Right lobe of liver (tissue), 6 donors: ENCODE measurements around the gene CLDN20. TPM values are rescaled to one million over a fixed set of nuclear protein-coding genes. Genes with fewer than 3 reads are reported as not detected.
A peak's percentile ranks its signal among the peaks of the same experiment; 100 is the strongest.
"Not testable (repeated sequence)": the region's sequence is repeated elsewhere in the genome, so short reads cannot be mapped to it uniquely, and the experiment has no call there.

ENCODE experiments used
- ATAC-seq, 4 donors: fragments of 200-7000 bp; cut with Tn5 transposase; one replicate each; pipeline ENCODE4 v1.9.1; 2020; ENCODE audit warnings: mild to moderate bottlenecking in 4 of 4, moderate library complexity in 4 of 4
- DNase-seq, 3 donors: peaks; one replicate each; pipeline ENCODE4 v3.0.0-alpha.2; 2020
- H3K27ac ChIP-seq, 3 donors: fragments of 200-600 bp; one replicate each; pipeline ENCODE4 v1.8.0; 2022
- H3K27me3 ChIP-seq, 2 donors: fragments of 200-600 bp; one replicate each; pipeline ENCODE4 v1.8.0; 2022
- H3K36me3 ChIP-seq, 4 donors: fragments of 200-600 bp; sonication (generic) in 1 of 4; one replicate each; pipeline versions ENCODE4 v1.5.1 to v1.8.0; 2017 to 2022; ENCODE audit warnings: control low read depth in 1 of 4
- H3K4me1 ChIP-seq, 4 donors: fragments of 200-600 bp; sonication (generic) in 1 of 4; one replicate each; pipeline versions ENCODE4 v1.5.1 to v1.8.0; 2017 to 2022; ENCODE audit warnings: control low read depth in 1 of 4
- H3K4me3 ChIP-seq, 3 donors: fragments of 200-600 bp; one replicate each; pipeline ENCODE4 v1.8.0; 2022
- H3K9me3 ChIP-seq, 4 donors: fragments of 200-600 bp; sonication (generic) in 1 of 4; one replicate each; pipeline versions ENCODE4 v1.5.1 to v1.8.0; 2017 to 2022; ENCODE audit warnings: control low read depth in 1 of 4
- POLR2A ChIP-seq: fragments of 450-650 bp; IDR thresholded peaks from one replicate; pipeline ENCODE4 v1.6.1; 2017; ENCODE audit warnings: antibody characterized with exemption, mild to moderate bottlenecking
- WGBS: methylation state at CpG from one replicate; pipeline ENCODE4 v1.1.6; 2018; ENCODE audit warnings: low coverage, low lambda C conversion rate; ENCODE audit not compliant: insufficient coverage; ENCODE audit errors: missing lambda C conversion rate; 5-methylcytosine and 5-hydroxymethylcytosine counted together
- intact Hi-C, 2 donors: fragments of 100-400 bp; cut with DNase I; formaldehyde crosslinking; loops; one replicate each; pipeline versions ENCODE4 v1.11.2 to v1.14.1; 2022
- total RNA-seq, 6 experiments: library from RNA; depleted of rRNA in 2 of 6; stranded (reverse); fragments of >200 nt in 2 of 6; fragmentation: NEBNext Ultra II Directional in 3 of 6; extraction: Animal tissue kit (Norgen Biotek cat#: 25700) in 3 of 6; gene quantifications; one replicate each; pipeline versions ENCODE4 v1.1.0 to v1.2.4, GENCODE V29; 2016 to 2023
- TF ChIP-seq, protein P1 (sequence below), 4 donors: fragments of 200-600 bp in 3 of 4; fragments of 450-650 bp in 1 of 4; IDR thresholded peaks; one replicate each; pipeline versions ENCODE4 v1.5.1 to v1.8.0; 2016 to 2022; ENCODE audit warnings: antibody characterized with exemption in 4 of 4, mild to moderate bottlenecking in 2 of 4
- donor health status: DM: no; HTN: yes; CAD: no.
- donor health status: DM: no; HTN: no; CAD: no.
- donor health status: DM: no; HTN: no; CAD: no.
- donor health status: DM: no; HTN: yes; CAD: no.
- donor health status: DM: no; HTN: yes; CAD: no.

Gene CLDN20
- total RNA-seq, 6 experiments from 2014 or later, result not detected

DNA sequence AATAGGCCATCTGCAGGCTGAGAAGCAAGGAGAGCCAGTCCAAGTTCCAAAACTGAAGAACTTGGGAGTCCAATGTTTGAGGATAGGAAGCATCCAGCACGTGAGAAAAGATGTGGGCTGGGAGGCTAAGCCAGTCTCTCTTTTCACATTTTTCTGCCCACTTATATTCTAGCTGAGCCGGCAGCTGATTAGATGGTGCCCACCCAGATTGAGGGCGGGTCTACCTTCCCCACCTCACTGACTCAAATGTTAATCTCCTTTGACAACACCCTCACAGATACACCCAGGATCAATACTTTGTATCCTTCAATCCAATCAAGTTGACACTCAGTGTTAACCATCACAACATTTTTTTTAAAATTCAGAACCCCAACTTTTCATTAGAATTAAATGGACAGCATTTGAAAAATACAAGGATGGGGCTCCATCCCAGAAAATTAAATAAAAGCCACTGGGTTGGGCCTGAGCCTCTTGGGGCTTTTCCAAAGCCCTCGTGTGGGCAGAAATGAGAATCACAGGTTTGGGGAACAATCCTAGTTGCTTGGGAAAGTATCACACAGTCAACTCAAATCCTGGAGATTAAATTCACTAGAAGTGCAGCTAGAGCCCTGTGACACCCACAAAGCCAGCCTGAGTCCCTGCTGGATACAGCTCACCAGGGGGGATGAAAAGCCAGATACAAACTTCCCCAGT, 2.2 kb downstream of the CLDN20 start:
- no peak for TF ChIP-seq POLR2A
- TF ChIP-seq, protein P1, sequence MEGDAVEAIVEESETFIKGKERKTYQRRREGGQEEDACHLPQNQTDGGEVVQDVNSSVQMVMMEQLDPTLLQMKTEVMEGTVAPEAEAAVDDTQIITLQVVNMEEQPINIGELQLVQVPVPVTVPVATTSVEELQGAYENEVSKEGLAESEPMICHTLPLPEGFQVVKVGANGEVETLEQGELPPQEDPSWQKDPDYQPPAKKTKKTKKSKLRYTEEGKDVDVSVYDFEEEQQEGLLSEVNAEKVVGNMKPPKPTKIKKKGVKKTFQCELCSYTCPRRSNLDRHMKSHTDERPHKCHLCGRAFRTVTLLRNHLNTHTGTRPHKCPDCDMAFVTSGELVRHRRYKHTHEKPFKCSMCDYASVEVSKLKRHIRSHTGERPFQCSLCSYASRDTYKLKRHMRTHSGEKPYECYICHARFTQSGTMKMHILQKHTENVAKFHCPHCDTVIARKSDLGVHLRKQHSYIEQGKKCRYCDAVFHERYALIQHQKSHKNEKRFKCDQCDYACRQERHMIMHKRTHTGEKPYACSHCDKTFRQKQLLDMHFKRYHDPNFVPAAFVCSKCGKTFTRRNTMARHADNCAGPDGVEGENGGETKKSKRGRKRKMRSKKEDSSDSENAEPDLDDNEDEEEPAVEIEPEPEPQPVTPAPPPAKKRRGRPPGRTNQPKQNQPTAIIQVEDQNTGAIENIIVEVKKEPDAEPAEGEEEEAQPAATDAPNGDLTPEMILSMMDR (IDR thresholded peaks at IDR 0.05), result no peak
- Histone ChIP-seq H3K36me3 (no peaks in the 10 kb centered on the region), H3K4me1 (no peaks in the 10 kb centered on the region), H3K27ac (no peak overlapping the region), H3K9me3 (no peaks in the 10 kb centered on the region), H3K27me3 (no peaks in the 10 kb centered on the region), H3K4me3 (no peak overlapping the region)
- WGBS, result 100% methylated on average over 4 of the region's 4 CpGs
- DNase-seq (no peak), ATAC-seq (no peak)
- intact Hi-C loops, result no loop called here

- no peaks in the 10 kb centered on the region for H3K27me3 ChIP-seq
- no peaks in the 10 kb centered on the region for H3K36me3 ChIP-seq
- H3K27ac ChIP-seq, result no peak overlapping the region
- no peaks in the 10 kb centered on the region for H3K9me3 ChIP-seq
- 100% methylated on average over 2 of the region's 2 CpGs for WGBS
- intact Hi-C loops, result no loop called here
- no peak overlapping the region for H3K4me3 ChIP-seq
- no peak for TF ChIP-seq POLR2A
- TF ChIP-seq, protein P1 (IDR thresholded peaks at IDR 0.05), result no peak
- DNase-seq, result no peak
- H3K4me1 ChIP-seq, result no peaks in the 10 kb centered on the region
- ATAC-seq, result no peak
Observed at GRCh38 chr6:155267411-155267810, 3.6 kb downstream of the CLDN20 start.

DNA sequence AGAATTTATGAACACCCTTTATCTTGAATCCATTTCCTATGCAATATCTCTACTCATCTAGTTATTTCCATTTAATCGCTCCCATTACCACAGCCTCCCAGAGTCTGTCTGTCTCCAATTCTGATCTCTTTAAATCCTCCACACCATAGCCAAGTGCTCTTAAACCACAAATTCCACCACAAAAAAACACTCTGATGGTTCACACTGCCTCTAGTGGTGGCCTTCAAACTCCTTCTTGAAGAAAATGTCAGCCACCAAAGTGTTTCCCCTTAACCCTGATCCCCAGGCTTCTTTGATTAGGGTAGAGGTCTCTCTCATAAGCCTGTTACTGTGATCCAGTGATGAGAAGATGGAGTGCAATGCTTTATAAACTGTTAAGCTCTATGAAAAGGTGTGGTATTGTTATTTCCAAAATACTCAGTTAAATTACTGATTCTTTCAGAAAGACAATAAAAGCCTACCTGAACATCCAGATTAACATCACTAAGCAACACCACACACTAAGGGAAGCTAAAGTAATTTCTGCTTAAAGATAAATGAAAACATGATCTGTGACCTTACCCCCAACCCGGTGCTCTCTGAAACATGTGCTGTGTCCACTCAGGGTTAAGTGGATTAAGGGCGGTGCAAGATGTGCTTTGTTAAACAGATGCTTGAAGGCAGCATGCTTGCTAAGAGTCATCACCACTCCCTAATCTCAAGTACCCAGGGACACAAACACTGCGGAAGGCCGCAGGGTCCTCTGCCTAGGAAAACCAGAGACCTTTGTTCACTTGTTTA, 4.5 kb downstream of the CLDN20 start:
- H3K9me3 ChIP-seq, ATAC-seq, DNase-seq, H3K27me3 ChIP-seq, H3K36me3 ChIP-seq, H3K4me1 ChIP-seq, H3K27ac ChIP-seq, intact Hi-C loops, H3K4me3 ChIP-seq: not testable (repeated sequence)
- 69% methylated on average over 2 of the region's 5 CpGs for WGBS
- TF ChIP-seq, protein P1 (IDR thresholded peaks at IDR 0.05), result peak in 3 of 4 donors; percentile 11 to 25 (median 21)

DNA sequence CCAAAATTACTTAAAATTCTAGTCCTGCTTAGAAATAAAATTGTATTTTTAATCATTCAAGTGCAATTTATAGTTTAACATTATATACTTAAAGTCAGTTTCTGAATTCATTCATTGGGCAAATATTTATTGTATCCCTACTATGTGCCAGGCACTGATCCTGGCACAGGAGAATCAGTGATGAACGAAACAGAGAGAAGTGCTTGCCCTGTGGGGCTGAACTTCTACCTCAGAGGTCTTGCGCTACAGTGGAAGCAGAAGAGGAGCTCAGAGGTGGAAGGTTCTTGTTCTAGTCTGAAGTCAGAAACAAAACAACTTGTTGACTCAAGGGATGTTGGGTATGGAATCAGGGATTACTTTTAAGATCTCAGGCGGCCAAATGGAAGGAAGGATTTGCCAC, 6.0 kb downstream of the CLDN20 start:
- Histone ChIP-seq H3K27ac (no peak overlapping the region), H3K4me3 (no peak overlapping the region), H3K9me3 (no peaks in the 10 kb centered on the region), H3K36me3 (no peaks in the 10 kb centered on the region), H3K27me3 (no peaks in the 10 kb centered on the region), H3K4me1 (no peaks in the 10 kb centered on the region)
- 79% methylated on average over 3 of the region's 3 CpGs for WGBS
- DNase-seq (no peak), ATAC-seq (no peak)
- intact Hi-C loops, result no loop called here
- TF ChIP-seq POLR2A, result no peak
- TF ChIP-seq, protein P1 (IDR thresholded peaks at IDR 0.05), result no peak
